ENCODE measurements around the gene WDR59.

Gene WDR59

DNA sequence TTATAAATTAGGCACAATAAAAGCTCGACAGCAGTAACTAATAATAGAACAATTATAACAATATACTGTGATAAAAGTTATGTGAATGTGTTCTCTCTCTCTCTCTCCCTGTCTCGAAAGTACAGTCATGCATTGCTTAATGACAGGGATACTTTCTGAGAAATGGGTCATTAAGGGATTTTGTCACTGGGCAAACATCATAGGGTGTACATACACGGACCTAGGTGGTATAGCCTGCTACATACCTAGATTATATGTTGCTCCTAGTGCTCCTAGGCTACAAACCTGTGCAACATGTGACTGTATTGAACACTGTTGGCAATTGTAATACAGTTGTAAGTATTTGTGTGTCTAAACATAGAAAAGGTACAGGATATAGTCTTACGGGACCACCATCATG lies 20.8 kb upstream of the WDR59 start:
- H3K4me2 ChIP-seq (ENCODE audit: low read depth, low read length, poor library complexity, severe bottlenecking): peak overlapping the region; percentile 86
- H3K4me1 ChIP-seq (ENCODE audit: insufficient read depth, low read length, poor library complexity, severe bottlenecking): peaks cover 72% of the 10 kb centered on the region
- H3K36me3 ChIP-seq (ENCODE audit: insufficient read depth, low read length): peaks cover 26% of the 10 kb centered on the region; the same call in 1 of the 2 replicates
- no peaks in the 10 kb centered on the region for H3F3A ChIP-seq (ENCODE audit: low read depth)
- H3K9me3 ChIP-seq (ENCODE audit: insufficient read depth, low read depth, low read length): no peaks in the 10 kb centered on the region
- TF ChIP-seq, protein P1, sequence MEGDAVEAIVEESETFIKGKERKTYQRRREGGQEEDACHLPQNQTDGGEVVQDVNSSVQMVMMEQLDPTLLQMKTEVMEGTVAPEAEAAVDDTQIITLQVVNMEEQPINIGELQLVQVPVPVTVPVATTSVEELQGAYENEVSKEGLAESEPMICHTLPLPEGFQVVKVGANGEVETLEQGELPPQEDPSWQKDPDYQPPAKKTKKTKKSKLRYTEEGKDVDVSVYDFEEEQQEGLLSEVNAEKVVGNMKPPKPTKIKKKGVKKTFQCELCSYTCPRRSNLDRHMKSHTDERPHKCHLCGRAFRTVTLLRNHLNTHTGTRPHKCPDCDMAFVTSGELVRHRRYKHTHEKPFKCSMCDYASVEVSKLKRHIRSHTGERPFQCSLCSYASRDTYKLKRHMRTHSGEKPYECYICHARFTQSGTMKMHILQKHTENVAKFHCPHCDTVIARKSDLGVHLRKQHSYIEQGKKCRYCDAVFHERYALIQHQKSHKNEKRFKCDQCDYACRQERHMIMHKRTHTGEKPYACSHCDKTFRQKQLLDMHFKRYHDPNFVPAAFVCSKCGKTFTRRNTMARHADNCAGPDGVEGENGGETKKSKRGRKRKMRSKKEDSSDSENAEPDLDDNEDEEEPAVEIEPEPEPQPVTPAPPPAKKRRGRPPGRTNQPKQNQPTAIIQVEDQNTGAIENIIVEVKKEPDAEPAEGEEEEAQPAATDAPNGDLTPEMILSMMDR (conservative IDR thresholded peaks at IDR 0.05; ENCODE audit: low read length): no peak
- no peak for TF ChIP-seq EZH2phosphoT487 (IDR thresholded peaks at IDR 0.05; ENCODE audit: borderline replicate concordance)
- peak overlapping the region; percentile 100 for H3K4me3 ChIP-seq (ENCODE audit: low read length, poor library complexity, severe bottlenecking)
- peaks cover 100% of the 10 kb centered on the region for H4K20me1 ChIP-seq (ENCODE audit: insufficient read depth, low read length, poor library complexity, severe bottlenecking)
- H3K9me2 ChIP-seq (replicated peaks; ENCODE audit: low read depth, low read length): no peaks in the 10 kb centered on the region
- peaks cover 100% of the 10 kb centered on the region for H3K79me2 ChIP-seq (ENCODE audit: insufficient read depth, low read length)
- peak overlapping the region; percentile 99 for H3K9ac ChIP-seq (ENCODE audit: low read depth, low read length, poor library complexity, severe bottlenecking)
- H3K27me3 ChIP-seq (ENCODE audit: insufficient read depth, low read length, poor library complexity, severe bottlenecking): peaks cover 9% of the 10 kb centered on the region
- H2AFZ ChIP-seq (ENCODE audit: low read length): no peak overlapping the region

DNA sequence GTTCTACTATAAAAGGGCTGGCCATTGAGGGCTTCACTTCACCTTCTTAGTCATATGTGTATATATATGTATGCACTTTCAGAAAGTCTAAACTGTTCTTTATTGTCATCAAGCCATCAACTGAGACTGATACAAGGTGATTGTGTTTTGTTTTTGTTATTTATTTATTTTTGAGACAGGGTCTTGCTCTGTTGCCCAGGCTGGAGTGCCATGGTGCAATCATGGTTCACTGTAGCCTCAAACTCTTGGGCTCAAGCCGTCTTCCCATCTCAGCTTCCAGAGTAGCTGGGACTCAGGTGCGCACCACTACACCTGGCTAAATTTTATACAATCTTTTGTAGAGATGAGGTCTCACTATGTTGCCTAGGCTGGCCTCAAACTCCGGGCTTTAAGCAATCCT lies 19.5 kb upstream of the WDR59 start:
- Histone ChIP-seq H3K79me2 (ENCODE audit: insufficient read depth, low read length) (peaks cover 100% of the 10 kb centered on the region), H3F3A (ENCODE audit: low read depth) (no peaks in the 10 kb centered on the region), H2AFZ (ENCODE audit: low read length) (no peak overlapping the region), H3K27me3 (ENCODE audit: insufficient read depth, low read length, poor library complexity, severe bottlenecking) (peaks cover 20% of the 10 kb centered on the region), H3K9me3 (ENCODE audit: insufficient read depth, low read depth, low read length) (no peaks in the 10 kb centered on the region), H3K36me3 (ENCODE audit: insufficient read depth, low read length) (peaks cover 26% of the 10 kb centered on the region; the same call in 1 of the 2 replicates), H4K20me1 (ENCODE audit: insufficient read depth, low read length, poor library complexity, severe bottlenecking) (peaks cover 99% of the 10 kb centered on the region), H3K4me3 (ENCODE audit: low read length, poor library complexity, severe bottlenecking) (peak overlapping the region; percentile 100), H3K9ac (ENCODE audit: low read depth, low read length, poor library complexity, severe bottlenecking) (peak overlapping the region; percentile 99), H3K4me1 (ENCODE audit: insufficient read depth, low read length, poor library complexity, severe bottlenecking) (peaks cover 68% of the 10 kb centered on the region), H3K9me2 (replicated peaks; ENCODE audit: low read depth, low read length) (no peaks in the 10 kb centered on the region), H3K4me2 (ENCODE audit: low read depth, low read length, poor library complexity, severe bottlenecking) (peak overlapping the region; percentile 86)
- TF ChIP-seq EZH2phosphoT487 (IDR thresholded peaks at IDR 0.05; ENCODE audit: borderline replicate concordance): no peak
- TF ChIP-seq, protein P1 (conservative IDR thresholded peaks at IDR 0.05; ENCODE audit: low read length): no peak

DNA sequence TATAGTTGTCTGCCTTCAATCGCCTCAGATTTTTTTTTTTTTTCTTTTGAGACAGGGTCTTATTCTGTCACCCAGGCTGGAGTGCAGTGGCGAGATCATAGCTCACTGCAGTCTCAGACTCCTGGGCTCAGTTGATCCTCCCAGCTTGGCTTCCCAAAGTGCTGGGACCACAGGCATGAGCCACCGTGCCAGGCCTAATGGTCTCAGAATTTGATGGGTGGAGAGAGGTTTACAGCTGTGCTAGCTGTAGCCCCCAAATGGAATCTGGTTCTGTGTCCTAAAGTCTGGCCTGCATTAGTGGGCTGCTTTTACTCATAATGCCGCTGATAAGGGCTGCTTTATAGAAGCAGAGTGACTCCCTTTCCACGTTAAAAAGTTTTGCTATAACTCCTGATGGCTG lies 19.0 kb upstream of the WDR59 start:
- TF ChIP-seq, protein P1 (conservative IDR thresholded peaks at IDR 0.05; ENCODE audit: low read length): no peak
- no peak for TF ChIP-seq EZH2phosphoT487 (IDR thresholded peaks at IDR 0.05; ENCODE audit: borderline replicate concordance)
- H3F3A ChIP-seq (ENCODE audit: low read depth): no peaks in the 10 kb centered on the region
- H3K9me2 ChIP-seq (replicated peaks; ENCODE audit: low read depth, low read length): no peaks in the 10 kb centered on the region
- peaks cover 23% of the 10 kb centered on the region for H3K27me3 ChIP-seq (ENCODE audit: insufficient read depth, low read length, poor library complexity, severe bottlenecking)
- H3K9ac ChIP-seq (ENCODE audit: low read depth, low read length, poor library complexity, severe bottlenecking): peak overlapping the region; percentile 99
- peak overlapping the region; percentile 100 for H3K4me3 ChIP-seq (ENCODE audit: low read length, poor library complexity, severe bottlenecking)
- no peaks in the 10 kb centered on the region for H3K9me3 ChIP-seq (ENCODE audit: insufficient read depth, low read depth, low read length)
- H3K4me2 ChIP-seq (ENCODE audit: low read depth, low read length, poor library complexity, severe bottlenecking): peak overlapping the region; percentile 86
- H4K20me1 ChIP-seq (ENCODE audit: insufficient read depth, low read length, poor library complexity, severe bottlenecking): peaks cover 96% of the 10 kb centered on the region
- peaks cover 26% of the 10 kb centered on the region; the same call in 1 of the 2 replicates for H3K36me3 ChIP-seq (ENCODE audit: insufficient read depth, low read length)
- H2AFZ ChIP-seq (ENCODE audit: low read length): no peak overlapping the region
- H3K79me2 ChIP-seq (ENCODE audit: insufficient read depth, low read length): peaks cover 98% of the 10 kb centered on the region
- peaks cover 63% of the 10 kb centered on the region for H3K4me1 ChIP-seq (ENCODE audit: insufficient read depth, low read length, poor library complexity, severe bottlenecking)

Measured in Loucy (cell line).